H1 (cell line): ENCODE measurements around the gene R3HDM2. TPM values are rescaled to one million over a fixed set of nuclear protein-coding genes. Genes with fewer than 3 reads are reported as not detected.

Experiments
- CTCF ChIA-PET: fragments of 300-600 bp; sonication (Branson Sonifier 250); formaldehyde crosslinking; loops from one replicate; lab custom pipeline; 2021; ENCODE audit not compliant: partially characterized antibody; lab: Charles Lee
- POLR2A ChIA-PET: fragments of 300-600 bp; sonication (Branson Sonifier 250); formaldehyde crosslinking; loops from one replicate; lab custom pipeline; 2021; ENCODE audit warnings: inconsistent platforms; ENCODE audit not compliant: partially characterized antibody; lab: Charles Lee
- DNase-seq, 2 experiments: peaks; one replicate each; pipeline versions ENCODE4 v3.0.0 to v3.0.0-alpha.2; 2010 to 2022; ENCODE audit warnings: low spot score in 2 of 2, low read depth in 1 of 2, mixed read lengths in 1 of 2
- FAIRE-seq: peaks from 2 replicates; lab custom pipeline; 2011; peaks lifted over from hg19 to GRCh38; lab: Jason Lieb, UNC
- H2AFZ ChIP-seq: 2 replicates; pipeline ENCODE4 v1.8.1; 2012; ENCODE audit warnings: low read length, inconsistent platforms
- H2AK5ac ChIP-seq: 2 replicates; pipeline ENCODE4 v1.6.1; 2013; ENCODE audit warnings: low read depth, low read length
- H2BK120ac ChIP-seq: replicated peaks from 2 replicates; pipeline ENCODE3; 2013; ENCODE audit warnings: low read depth, low read length, inconsistent platforms
- H2BK12ac ChIP-seq: 2 replicates; pipeline ENCODE4 v1.6.1; 2013; ENCODE audit warnings: low read depth, low read length
- H2BK15ac ChIP-seq: 2 replicates; pipeline ENCODE4 v1.6.1; 2013; ENCODE audit warnings: low read length
- H2BK20ac ChIP-seq: 2 replicates; pipeline ENCODE4 v1.6.1; 2013; ENCODE audit warnings: low read length
- H2BK5ac ChIP-seq: 2 replicates; pipeline ENCODE4 v1.6.1; 2013; ENCODE audit warnings: low read depth, low read length
- H3K14ac ChIP-seq: 2 replicates; pipeline ENCODE4 v1.6.1; 2013; ENCODE audit warnings: inconsistent platforms; ENCODE audit not compliant: insufficient read length
- H3K18ac ChIP-seq: 2 replicates; pipeline ENCODE4 v1.6.1; 2013; ENCODE audit warnings: low read length; ENCODE audit errors: extremely low read depth
- H3K23ac ChIP-seq: 2 replicates; pipeline ENCODE4 v1.6.1; 2013; ENCODE audit warnings: inconsistent platforms; ENCODE audit not compliant: insufficient read length
- H3K23me2 ChIP-seq: 2 replicates; pipeline ENCODE4 v1.6.1; 2013; ENCODE audit warnings: low read depth, low read length
- H3K27ac ChIP-seq: 2 replicates; pipeline ENCODE4 v1.6.1; 2011; ENCODE audit warnings: low read depth, low read length, inconsistent platforms
- H3K27me3 ChIP-seq, 4 experiments: replicated peaks in 1 of 4; 1 replicate in 1 of 4; 2 replicates in 3 of 4; pipeline versions ENCODE4 v1.6.1 to v1.8.1; 2011 to 2013; ENCODE audit warnings: low read length in 3 of 4, mild to moderate bottlenecking in 3 of 4, inconsistent platforms in 2 of 4, mixed read lengths in 2 of 4, moderate library complexity in 1 of 4; ENCODE audit not compliant: control insufficient read depth in 3 of 4, insufficient read depth in 3 of 4; ENCODE audit errors: extremely low read depth in 1 of 4
- H3K36me3 ChIP-seq, 4 experiments: 2 replicates each; pipeline versions ENCODE4 v1.6.1 to v1.8.1; 2011 to 2013; ENCODE audit warnings: mild to moderate bottlenecking in 4 of 4, low read length in 3 of 4, moderate library complexity in 2 of 4, control low read depth in 1 of 4, inconsistent platforms in 1 of 4; ENCODE audit not compliant: insufficient read depth in 4 of 4, control insufficient read depth in 2 of 4
- H3K4ac ChIP-seq: replicated peaks from 2 replicates; pipeline ENCODE3; 2013; ENCODE audit warnings: low read length, low read depth, mixed read lengths, inconsistent platforms; ENCODE audit not compliant: insufficient read length
- H3K4me1 ChIP-seq, 4 experiments: replicated peaks in 1 of 4; 1 replicate in 1 of 4; 2 replicates in 3 of 4; pipeline versions ENCODE4 v1.6.1 to v1.8.1; 2011 to 2013; ENCODE audit warnings: low read length in 3 of 4, inconsistent platforms in 2 of 4, mixed read lengths in 1 of 4; ENCODE audit not compliant: insufficient read depth in 4 of 4, control insufficient read depth in 3 of 4
- H3K4me2 ChIP-seq, 2 experiments: 2 replicates each; pipeline versions ENCODE4 v1.6.1 to v1.8.1; 2011 to 2013; ENCODE audit warnings: low read depth in 2 of 2, low read length in 2 of 2, control low read depth in 1 of 2, inconsistent platforms in 1 of 2, mild to moderate bottlenecking in 1 of 2; ENCODE audit not compliant: insufficient read depth in 1 of 2
- H3K4me3 ChIP-seq, 4 experiments: fragments of 200-600, 300-600 bp in 1 of 4; sonication (generic), shearing (Covaris generic), sonication (Bioruptor Twin) in 1 of 4; 2 replicates each; pipeline versions ENCODE4 v1.5.1 to v1.8.1; 2011 to 2016; ENCODE audit warnings: low read length in 4 of 4, low read depth in 3 of 4, control low read depth in 2 of 4, inconsistent platforms in 2 of 4, mild to moderate bottlenecking in 2 of 4, mixed read lengths in 1 of 4, moderate library complexity in 1 of 4; ENCODE audit not compliant: insufficient read depth in 2 of 4; ENCODE audit errors: extremely low read depth in 1 of 4
- H3K56ac ChIP-seq: replicated peaks from 2 replicates; pipeline ENCODE3; 2013; ENCODE audit warnings: low read depth, mild to moderate bottlenecking, mixed read lengths, low read length, inconsistent platforms; ENCODE audit not compliant: insufficient read length
- H3K79me1 ChIP-seq: 2 replicates; pipeline ENCODE4 v1.6.1; 2013; ENCODE audit warnings: low read depth, low read length, control low read depth
- H3K79me2 ChIP-seq, 2 experiments: 2 replicates each; pipeline versions ENCODE4 v1.6.1 to v1.8.1; 2012 to 2013; ENCODE audit warnings: low read length in 2 of 2, mild to moderate bottlenecking in 2 of 2, inconsistent platforms in 1 of 2; ENCODE audit not compliant: insufficient read depth in 2 of 2, control insufficient read depth in 1 of 2
- H3K9ac ChIP-seq, 4 experiments: replicated peaks in 1 of 4; 1 replicate in 1 of 4; 2 replicates in 3 of 4; pipeline versions ENCODE4 v1.6.1 to v1.8.1; 2011 to 2013; ENCODE audit warnings: low read depth in 3 of 4, low read length in 3 of 4, control low read depth in 2 of 4, mild to moderate bottlenecking in 2 of 4, moderate library complexity in 2 of 4, inconsistent platforms in 1 of 4; ENCODE audit errors: extremely low read depth in 1 of 4
- H3K9me3 ChIP-seq, 2 experiments: 2 replicates each; pipeline versions ENCODE4 v1.6.1 to v1.8.1; 2012 to 2013; ENCODE audit warnings: mild to moderate bottlenecking in 2 of 2, moderate library complexity in 2 of 2, control low read depth in 1 of 2, inconsistent platforms in 1 of 2, low read depth in 1 of 2, low read length in 1 of 2, mixed read lengths in 1 of 2; ENCODE audit not compliant: insufficient read depth in 2 of 2
- H4K20me1 ChIP-seq, 2 experiments: replicated peaks in 1 of 2; 2 replicates each; pipeline versions ENCODE3 to v1.8.1; 2011 to 2013; ENCODE audit warnings: inconsistent platforms in 2 of 2, low read length in 2 of 2, mild to moderate bottlenecking in 1 of 2; ENCODE audit not compliant: insufficient read depth in 2 of 2, control insufficient read depth in 1 of 2
- H4K5ac ChIP-seq: 2 replicates; pipeline ENCODE4 v1.6.1; 2013; ENCODE audit warnings: low read length, low read depth, mixed read lengths, inconsistent platforms; ENCODE audit not compliant: insufficient read length
- H4K8ac ChIP-seq: 2 replicates; pipeline ENCODE4 v1.8.0; 2013; ENCODE audit warnings: mild to moderate bottlenecking, moderate library complexity, low read length, inconsistent platforms; ENCODE audit not compliant: insufficient read depth; ENCODE audit errors: extremely low read depth
- H4K91ac ChIP-seq: replicated peaks from 2 replicates; pipeline ENCODE3; 2013; ENCODE audit warnings: low read length, mixed read lengths, inconsistent platforms; ENCODE audit not compliant: insufficient read length
- CHD1 ChIP-seq: IDR thresholded peaks from 2 replicates; pipeline ENCODE4 v1.6.1; 2012; ENCODE audit warnings: low read depth, low read length, improper control_type of control experiment
- POLR2AphosphoS5 ChIP-seq: IDR thresholded peaks from 2 replicates; pipeline ENCODE4 v1.6.1; 2011; ENCODE audit warnings: low read depth, low read length
- WGBS, 2 experiments: shearing (Covaris generic) in 1 of 2; methylation state at CpG; one replicate each; pipeline versions ENCODE4 v1.1.6 to v1.1.7; 2013 to 2015; ENCODE audit warnings: low lambda C conversion rate in 2 of 2, mixed read lengths in 2 of 2, inconsistent platforms in 1 of 2, low coverage in 1 of 2, missing lambda C conversion rate in 1 of 2; ENCODE audit not compliant: insufficient replicate concordance in 2 of 2, insufficient coverage in 1 of 2, insufficient read length in 1 of 2; ENCODE audit errors: extremely low coverage in 1 of 2, missing lambda C conversion rate in 1 of 2; 5-methylcytosine and 5-hydroxymethylcytosine counted together
- polyA plus RNA-seq, 7 experiments: library from polyadenylated mRNA; depleted of rRNA in 3 of 7; stranded (reverse) in 5 of 7; unstranded in 2 of 7; fragments of >200 nt in 5 of 7; fragments of 200-250 nt in 2 of 7; gene quantifications; 1 replicate in 5 of 7; 2 replicates in 1 of 7; 4 replicates in 1 of 7; pipeline versions ENCODE4 v1.2.1 to v1.2.3, GENCODE V29; 2011 to 2013; ENCODE audit warnings: missing spikeins in 2 of 7, mixed read lengths in 2 of 7
- total RNA-seq: library from RNA; stranded (reverse); fragmentation: NEBNext Ultra II Directional; extraction: Animal tissue kit (Norgen Biotek cat#: 25700); gene quantifications from 2 replicates; pipeline ENCODE4 v1.2.1, GENCODE V29; 2021

Gene R3HDM2
- total and polyA plus RNA-seq, 2 of the 8 experiments (the other 6 are each of a cell fraction or from before 2014, with no cell fraction given) = 25.6 to 27.0 TPM

GRCh38 chr12:57231276-57232021, 199.4 kb downstream of the R3HDM2 start:
- 92% methylated on average over 13 of the region's 13 CpGs; no CpG with 5 or more reads in 1 of the 2 experiments for WGBS, 2 experiments
- Histone ChIP-seq H3K79me2 (peaks cover 6 to 15% of the 10 kb centered on the region in 2 experiments; a peak in 3 of 4 replicates), H3K14ac (no peak overlapping the region), H3K27ac (no peak overlapping the region), H4K8ac (no peak overlapping the region), H2BK5ac (no peak overlapping the region; the same call in 1 of the 2 replicates), H3K23ac (no peak overlapping the region), H3K56ac (no peak overlapping the region), H2BK12ac (no peak overlapping the region), H3K4ac (no peak overlapping the region), H4K5ac (no peak overlapping the region), H4K20me1 (peaks cover 18 to 35% of the 10 kb centered on the region in 2 experiments), H3K23me2 (peaks cover 12% of the 10 kb centered on the region), H3K4me1 (peaks cover 4 to 48% (median 29%) of the 10 kb centered on the region in 4 experiments), H2AFZ (no peak overlapping the region), H2BK15ac (no peak overlapping the region), H4K91ac (no peak overlapping the region), H3K18ac (no peak overlapping the region), H2BK120ac (no peak overlapping the region), H2BK20ac (no peak overlapping the region), H3K4me3 (peak overlapping the region in 2 of 4 experiments; percentile 85 to 93; a peak in 5 of 8 replicates), H3K9me3 (no peaks in the 10 kb centered on the region), H3K36me3 (peaks cover 29 to 42% (median 35%) of the 10 kb centered on the region in 4 experiments), H3K79me1 (peaks cover 11% of the 10 kb centered on the region), H3K27me3 (peaks cover 5 to 30% (median 24%) of the 10 kb centered on the region in 4 experiments), H3K9ac (peak overlapping the region in 3 of 4 experiments; percentile 34 to 97 (median 95); a peak in 2 of 7 replicates), H2AK5ac (no peak overlapping the region; the same call in 1 of the 2 replicates), H3K4me2 (peak overlapping the region; percentile 94 to 95)
- FAIRE-seq (no peak), DNase-seq (no peak)
- TF ChIP-seq CHD1 = no peak
- 0 out of 2 replicates have a peak, but pooled peaks have one; percentile 12 for TF ChIP-seq POLR2AphosphoS5
- ChIA-PET POLR2A (interaction anchor here (0.6 to 23.7 kb wide), 18 partner anchors 2 to 1009 kb away, joined by 3 to 852 read pairs (median 14); partner anchors contain the start of genes GLI1, INHBE, LRP1 and NXPH4), CTCF (interaction anchor here (0.6 to 27.9 kb wide), 5 partner anchors 8 to 172 kb away, joined by 3 to 726 read pairs (median 30); partner anchors contain the start of genes NXPH4 and STAC3)
